Immature natural killer cell (primary cell): Measurements from ENCODE around the gene PRKCG. TPM values are rescaled to one million over a fixed set of nuclear protein-coding genes. Genes with fewer than 3 reads are reported as not detected.

Source experiments
- DNase-seq, 3 donors: peaks; one replicate each; pipeline ENCODE4 v3.0.0; 2022; ENCODE audit warnings: mixed read lengths in 1 of 3
- H3K27ac Mint-ChIP-seq, 6 donors: one replicate each; pipeline ENCODE4 v1.8.0; 2020; ENCODE audit warnings: mixed read lengths in 6 of 6, mild to moderate bottlenecking in 5 of 6, inconsistent platforms in 4 of 6, moderate library complexity in 3 of 6
- H3K27me3 Mint-ChIP-seq, 3 donors: one replicate each; pipeline ENCODE4 v1.8.0; 2020 to 2021; ENCODE audit warnings: low read depth in 3 of 3, mild to moderate bottlenecking in 3 of 3, mixed read lengths in 3 of 3, moderate library complexity in 3 of 3, inconsistent platforms in 1 of 3
- H3K36me3 Mint-ChIP-seq, 3 donors: one replicate each; pipeline ENCODE4 v1.8.0; 2020; ENCODE audit warnings: mixed read lengths in 3 of 3, inconsistent platforms in 2 of 3, mild to moderate bottlenecking in 2 of 3
- H3K4me1 Mint-ChIP-seq, 2 donors: one replicate each; pipeline ENCODE4 v1.8.0; 2020; ENCODE audit warnings: inconsistent platforms in 2 of 2, mild to moderate bottlenecking in 2 of 2, mixed read lengths in 2 of 2, moderate library complexity in 1 of 2
- H3K4me3 Mint-ChIP-seq, 5 donors: one replicate each; pipeline ENCODE4 v1.8.0; 2020; ENCODE audit warnings: mild to moderate bottlenecking in 5 of 5, mixed read lengths in 5 of 5, inconsistent platforms in 3 of 5, moderate library complexity in 3 of 5
- H3K9me3 Mint-ChIP-seq, 6 donors: one replicate each; pipeline ENCODE4 v1.8.0; 2020; ENCODE audit warnings: mild to moderate bottlenecking in 6 of 6, mixed read lengths in 6 of 6, inconsistent platforms in 4 of 6, moderate library complexity in 3 of 6
- polyA plus RNA-seq, 3 donors: library from polyadenylated mRNA; unstranded; fragments of 300-500 nt; fragmentation: Illumina TruSeq; gene quantifications; one replicate each; pipeline ENCODE4 v1.2.3, GENCODE V29; 2021

The PRKCG gene
- polyA plus RNA-seq, 3 donors from 2014 or later = not detected

DNA sequence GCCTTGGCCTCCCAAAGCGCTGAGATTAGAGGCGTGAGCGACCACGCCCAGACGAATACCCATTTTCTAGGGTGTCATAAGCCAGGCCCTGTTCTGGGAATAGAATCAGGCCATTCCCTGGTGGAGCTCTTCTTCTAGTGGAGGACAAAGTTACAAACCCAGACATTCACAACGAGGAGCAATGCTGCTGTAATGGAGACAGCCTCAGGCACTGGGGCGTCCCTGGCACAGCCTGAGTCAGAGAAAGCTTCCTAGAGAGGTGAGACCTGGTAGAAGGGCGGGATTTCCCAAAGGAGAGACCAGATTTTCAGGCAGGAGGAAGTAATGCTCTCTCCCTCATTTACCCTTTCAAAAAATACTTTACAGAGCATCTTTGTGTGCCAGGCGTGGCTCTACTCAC is 12.7 kb downstream of the PRKCG start:
- no peaks in the 10 kb centered on the region for H3K36me3 Mint-ChIP-seq
- peaks cover 0 to 2% (median 0%) of the 10 kb centered on the region in 6 donors for H3K9me3 Mint-ChIP-seq
- H3K4me1 Mint-ChIP-seq = peaks cover 0 to 8% of the 10 kb centered on the region in 2 donors
- H3K27me3 Mint-ChIP-seq = peaks cover 14 to 19% (median 16%) of the 10 kb centered on the region in 3 donors
- H3K4me3 Mint-ChIP-seq = no peak overlapping the region
- no peak overlapping the region for H3K27ac Mint-ChIP-seq
- no peak for DNase-seq

DNA sequence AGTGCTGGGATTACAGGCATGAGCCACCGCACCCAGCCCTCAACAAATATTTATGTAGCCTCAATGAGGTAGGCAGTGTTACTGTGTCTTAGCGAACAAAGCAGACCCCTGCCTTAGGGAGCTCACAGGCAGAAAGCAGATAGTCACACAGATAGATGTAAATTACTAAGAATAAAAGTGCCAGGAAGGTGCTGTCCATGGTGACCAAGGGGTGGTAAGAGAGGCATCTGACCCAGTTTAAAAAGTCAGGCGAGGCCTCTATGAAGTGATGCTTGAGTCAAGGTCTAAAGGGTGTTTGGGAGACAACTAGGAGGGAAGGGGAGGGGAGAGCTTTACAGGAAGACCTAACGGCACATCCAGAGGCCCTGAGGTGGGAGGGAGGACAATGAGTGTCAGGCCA is 14.7 kb downstream of the PRKCG start:
- Mint-ChIP-seq H3K36me3 (no peaks in the 10 kb centered on the region), H3K27ac (no peak overlapping the region), H3K27me3 (peaks cover 12 to 17% (median 16%) of the 10 kb centered on the region in 3 donors), H3K4me1 (peaks cover 0 to 4% of the 10 kb centered on the region in 2 donors), H3K4me3 (no peak overlapping the region), H3K9me3 (peaks cover 0 to 2% (median 0%) of the 10 kb centered on the region in 6 donors)
- no peak for DNase-seq

DNA sequence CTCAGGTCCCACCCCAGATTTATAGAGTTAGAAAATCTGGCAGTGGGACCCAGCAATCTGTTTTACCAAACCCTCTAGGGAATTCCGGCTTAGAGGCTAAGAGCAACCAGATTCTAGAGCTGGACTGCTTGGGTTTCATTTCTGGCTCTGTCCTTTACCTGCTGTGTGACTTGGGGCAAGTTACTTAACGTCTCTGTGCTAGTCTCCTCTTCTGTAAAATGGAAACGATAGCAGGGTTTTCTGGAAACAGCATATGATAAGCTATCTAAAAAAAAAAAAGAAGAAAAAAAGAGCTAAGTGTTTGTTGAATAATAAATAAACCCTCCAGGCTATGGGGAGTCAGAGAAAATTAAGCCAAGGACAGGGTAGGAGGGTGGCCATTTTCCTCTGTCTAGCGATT is 15.5 kb downstream of the PRKCG start:
- H3K27me3 Mint-ChIP-seq = peaks cover 11 to 18% (median 12%) of the 10 kb centered on the region in 3 donors
- DNase-seq = no peak
- H3K9me3 Mint-ChIP-seq = peaks cover 0 to 2% (median 0%) of the 10 kb centered on the region in 6 donors
- no peak overlapping the region for H3K27ac Mint-ChIP-seq
- H3K36me3 Mint-ChIP-seq = no peaks in the 10 kb centered on the region
- no peak overlapping the region for H3K4me3 Mint-ChIP-seq
- H3K4me1 Mint-ChIP-seq = peaks cover 0 to 4% of the 10 kb centered on the region in 2 donors

DNA sequence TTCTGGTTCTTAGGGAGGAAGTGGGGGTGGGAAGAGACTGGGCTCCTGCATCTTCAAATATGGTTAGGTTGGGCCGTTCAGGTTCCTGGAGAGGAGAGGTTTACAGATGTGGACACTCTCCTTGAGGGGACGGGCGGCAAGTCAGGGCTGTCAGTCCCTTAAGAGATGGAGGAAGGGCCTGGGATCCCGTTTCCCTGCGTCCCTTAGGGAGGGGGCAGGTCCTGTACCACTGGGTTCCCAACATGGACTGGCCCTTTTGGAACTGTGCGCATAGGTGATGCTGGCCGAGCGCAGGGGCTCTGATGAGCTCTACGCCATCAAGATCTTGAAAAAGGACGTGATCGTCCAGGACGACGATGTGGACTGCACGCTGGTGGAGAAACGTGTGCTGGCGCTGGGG is 16.2 kb downstream of the PRKCG start:
- peaks cover 0 to 2% (median 0%) of the 10 kb centered on the region in 6 donors for H3K9me3 Mint-ChIP-seq
- H3K36me3 Mint-ChIP-seq = no peaks in the 10 kb centered on the region
- no peak overlapping the region for H3K27ac Mint-ChIP-seq
- H3K4me3 Mint-ChIP-seq = no peak overlapping the region
- DNase-seq = no peak
- peaks cover 0 to 4% of the 10 kb centered on the region in 2 donors for H3K4me1 Mint-ChIP-seq
- peaks cover 10 to 17% (median 17%) of the 10 kb centered on the region in 3 donors for H3K27me3 Mint-ChIP-seq

DNA sequence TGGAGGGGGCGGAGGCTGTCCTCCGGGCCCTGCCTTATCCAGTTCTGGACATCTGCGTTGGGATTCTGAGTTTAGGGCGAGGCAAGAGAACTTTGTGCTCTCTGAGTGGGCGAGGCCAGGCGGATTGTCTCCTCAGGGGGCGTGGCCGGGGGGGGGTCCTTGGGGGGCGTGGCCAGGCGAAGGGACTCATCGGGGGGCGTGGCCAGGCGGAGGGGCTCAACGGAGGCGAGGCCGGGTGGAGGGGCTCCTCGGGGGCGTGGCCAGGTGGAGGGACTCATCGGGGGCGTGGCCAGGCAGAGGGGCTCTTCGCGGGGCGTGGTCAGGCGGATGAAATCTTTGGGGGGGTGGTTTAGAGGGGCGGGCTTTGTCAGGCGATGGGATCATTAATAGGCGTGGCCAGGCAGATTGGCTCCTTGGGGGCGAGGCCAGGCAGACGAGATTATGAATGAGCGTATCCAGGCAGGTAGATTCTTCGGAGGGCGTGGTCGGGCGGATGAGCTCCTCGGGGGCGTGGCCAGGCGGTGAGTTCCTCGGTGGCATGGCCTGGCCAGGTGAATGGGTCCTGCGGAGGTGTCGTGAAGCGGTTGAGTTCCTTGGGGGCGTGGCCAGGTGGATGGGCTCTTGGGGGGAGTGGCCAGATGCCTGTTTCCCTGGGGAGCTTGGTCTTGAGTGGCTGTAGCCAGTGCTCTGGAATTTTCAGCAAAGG is 16.8 kb downstream of the PRKCG start:
- no peak overlapping the region for H3K27ac Mint-ChIP-seq
- no peaks in the 10 kb centered on the region for H3K36me3 Mint-ChIP-seq
- H3K27me3 Mint-ChIP-seq = peaks cover 6 to 17% (median 14%) of the 10 kb centered on the region in 3 donors
- peaks cover 0 to 2% (median 0%) of the 10 kb centered on the region in 6 donors for H3K9me3 Mint-ChIP-seq
- DNase-seq = no peak
- H3K4me1 Mint-ChIP-seq = peaks cover 0 to 4% of the 10 kb centered on the region in 2 donors
- no peak overlapping the region for H3K4me3 Mint-ChIP-seq

DNA sequence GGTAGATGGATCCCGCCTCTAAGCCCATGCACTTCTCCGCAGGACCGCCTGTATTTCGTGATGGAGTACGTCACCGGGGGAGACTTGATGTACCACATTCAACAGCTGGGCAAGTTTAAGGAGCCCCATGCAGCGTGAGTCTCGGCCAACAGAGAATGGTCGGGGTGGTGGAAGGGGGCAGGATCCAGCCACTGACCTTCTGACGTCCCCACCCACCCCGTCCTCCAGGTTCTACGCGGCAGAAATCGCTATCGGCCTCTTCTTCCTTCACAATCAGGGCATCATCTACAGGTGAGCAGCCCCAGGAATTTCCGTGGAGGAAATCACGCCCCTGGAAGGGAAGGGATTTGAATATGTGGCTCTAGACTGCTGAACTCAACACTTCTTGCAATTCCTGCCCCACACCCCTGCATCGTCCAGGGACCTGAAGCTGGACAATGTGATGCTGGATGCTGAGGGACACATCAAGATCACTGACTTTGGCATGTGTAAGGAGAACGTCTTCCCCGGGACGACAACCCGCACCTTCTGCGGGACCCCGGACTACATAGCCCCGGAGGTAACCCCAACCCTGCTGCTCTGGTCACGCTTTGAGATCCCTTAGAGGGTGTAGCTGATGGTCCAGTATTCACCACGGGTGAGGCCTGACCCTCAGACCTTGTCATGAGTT is 18.3 kb downstream of the PRKCG start:
- peaks cover 9% of the 10 kb centered on the region in 2 donors for H3K4me1 Mint-ChIP-seq
- peaks cover 8 to 17% (median 10%) of the 10 kb centered on the region in 3 donors for H3K27me3 Mint-ChIP-seq
- no peak overlapping the region for H3K4me3 Mint-ChIP-seq
- H3K36me3 Mint-ChIP-seq = no peaks in the 10 kb centered on the region
- no peak overlapping the region for H3K27ac Mint-ChIP-seq
- DNase-seq = no peak
- peaks cover 0 to 2% (median 0%) of the 10 kb centered on the region in 6 donors for H3K9me3 Mint-ChIP-seq

DNA sequence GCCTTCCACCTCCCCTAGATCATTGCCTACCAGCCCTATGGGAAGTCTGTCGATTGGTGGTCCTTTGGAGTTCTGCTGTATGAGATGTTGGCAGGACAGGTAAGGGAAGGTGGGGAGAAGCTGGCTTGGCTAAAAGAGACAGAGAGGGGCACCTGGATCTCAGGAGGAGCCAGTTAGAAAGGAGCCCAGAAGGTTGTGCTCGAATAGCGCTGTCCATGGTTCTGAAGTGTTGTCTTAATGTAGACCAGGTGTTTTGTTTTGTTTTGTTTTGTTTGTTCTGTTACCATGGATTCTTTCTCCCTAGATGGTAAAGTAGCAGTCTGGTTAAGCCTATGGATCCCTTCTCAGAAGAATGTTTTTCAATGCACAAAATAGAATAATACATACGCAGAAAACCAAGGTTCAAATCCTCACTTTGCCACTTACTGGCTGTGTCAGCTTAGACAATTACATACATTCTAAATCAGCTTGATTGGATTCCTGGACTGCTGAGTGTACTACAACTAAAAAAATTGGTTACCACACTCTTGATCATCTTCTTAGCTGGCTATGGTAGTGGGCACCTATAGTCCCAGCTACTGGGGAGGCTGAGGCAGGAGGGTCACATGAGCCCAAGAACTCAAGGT is 21.2 kb downstream of the PRKCG start:
- Mint-ChIP-seq H3K27me3 (peaks cover 16 to 24% (median 19%) of the 10 kb centered on the region in 3 donors), H3K4me3 (no peak overlapping the region), H3K36me3 (no peaks in the 10 kb centered on the region), H3K9me3 (peaks cover 0 to 2% (median 0%) of the 10 kb centered on the region in 6 donors), H3K27ac (no peak overlapping the region), H3K4me1 (peaks cover 20 to 24% of the 10 kb centered on the region in 2 donors)
- DNase-seq = peak; percentile 22 to 43 (median 28)

DNA sequence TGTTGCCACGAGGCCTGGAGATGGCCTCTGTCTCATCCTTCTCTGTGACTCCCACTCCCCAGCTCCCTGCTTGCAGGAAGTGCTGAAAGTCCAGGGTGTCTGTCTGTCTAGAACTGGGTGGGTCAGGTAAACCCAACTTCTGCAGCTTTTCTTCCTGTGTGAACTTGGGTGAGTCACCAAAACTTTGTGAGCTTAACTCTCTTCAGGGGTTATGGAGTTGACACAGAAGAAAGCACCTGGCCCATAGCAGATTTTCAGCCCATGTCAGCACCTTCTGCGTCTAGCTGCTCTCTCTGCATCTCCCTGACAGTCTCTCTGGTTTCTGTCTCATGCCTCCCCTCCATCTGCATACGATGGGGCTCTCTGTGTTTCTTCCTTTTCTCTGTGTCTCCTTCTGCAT is 22.9 kb downstream of the PRKCG start:
- Mint-ChIP-seq H3K27ac (no peak overlapping the region), H3K27me3 (peaks cover 12 to 30% (median 18%) of the 10 kb centered on the region in 3 donors), H3K36me3 (peaks cover 0 to 4% (median 0%) of the 10 kb centered on the region in 3 donors), H3K9me3 (peaks cover 0 to 3% (median 0%) of the 10 kb centered on the region in 6 donors), H3K4me3 (no peak overlapping the region), H3K4me1 (peaks cover 23 to 29% of the 10 kb centered on the region in 2 donors)
- DNase-seq = no peak

DNA sequence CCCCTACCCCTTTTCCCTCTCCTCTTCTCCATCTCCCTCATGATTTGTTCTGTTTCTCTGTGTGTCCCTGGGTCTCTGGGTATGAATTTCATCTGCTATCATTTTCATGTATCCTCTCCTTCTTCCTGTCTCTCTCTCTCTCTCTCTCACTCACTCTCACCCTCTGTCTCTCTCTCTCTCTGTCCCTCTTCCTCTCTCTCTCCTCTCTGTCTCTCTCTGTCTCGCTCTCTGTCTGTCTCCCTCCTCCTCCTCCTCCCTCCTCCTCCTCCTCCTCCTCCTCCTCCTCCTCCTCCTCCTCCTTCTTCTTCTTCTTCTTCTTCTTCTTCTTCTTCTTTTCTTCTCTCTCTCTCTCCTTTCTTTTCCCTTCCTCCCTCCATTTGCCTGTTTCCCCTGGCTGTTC is 23.8 kb downstream of the PRKCG start:
- Mint-ChIP-seq H3K27me3 (peaks cover 17 to 36% (median 23%) of the 10 kb centered on the region in 3 donors), H3K27ac (peak overlapping the region in 1 of 6 donors; percentile 50), H3K9me3 (peaks cover 0 to 3% (median 0%) of the 10 kb centered on the region in 6 donors), H3K4me3 (no peak overlapping the region), H3K36me3 (peaks cover 4 to 6% (median 5%) of the 10 kb centered on the region in 3 donors), H3K4me1 (peaks cover 24 to 29% of the 10 kb centered on the region in 2 donors)
- DNase-seq = no peak

DNA sequence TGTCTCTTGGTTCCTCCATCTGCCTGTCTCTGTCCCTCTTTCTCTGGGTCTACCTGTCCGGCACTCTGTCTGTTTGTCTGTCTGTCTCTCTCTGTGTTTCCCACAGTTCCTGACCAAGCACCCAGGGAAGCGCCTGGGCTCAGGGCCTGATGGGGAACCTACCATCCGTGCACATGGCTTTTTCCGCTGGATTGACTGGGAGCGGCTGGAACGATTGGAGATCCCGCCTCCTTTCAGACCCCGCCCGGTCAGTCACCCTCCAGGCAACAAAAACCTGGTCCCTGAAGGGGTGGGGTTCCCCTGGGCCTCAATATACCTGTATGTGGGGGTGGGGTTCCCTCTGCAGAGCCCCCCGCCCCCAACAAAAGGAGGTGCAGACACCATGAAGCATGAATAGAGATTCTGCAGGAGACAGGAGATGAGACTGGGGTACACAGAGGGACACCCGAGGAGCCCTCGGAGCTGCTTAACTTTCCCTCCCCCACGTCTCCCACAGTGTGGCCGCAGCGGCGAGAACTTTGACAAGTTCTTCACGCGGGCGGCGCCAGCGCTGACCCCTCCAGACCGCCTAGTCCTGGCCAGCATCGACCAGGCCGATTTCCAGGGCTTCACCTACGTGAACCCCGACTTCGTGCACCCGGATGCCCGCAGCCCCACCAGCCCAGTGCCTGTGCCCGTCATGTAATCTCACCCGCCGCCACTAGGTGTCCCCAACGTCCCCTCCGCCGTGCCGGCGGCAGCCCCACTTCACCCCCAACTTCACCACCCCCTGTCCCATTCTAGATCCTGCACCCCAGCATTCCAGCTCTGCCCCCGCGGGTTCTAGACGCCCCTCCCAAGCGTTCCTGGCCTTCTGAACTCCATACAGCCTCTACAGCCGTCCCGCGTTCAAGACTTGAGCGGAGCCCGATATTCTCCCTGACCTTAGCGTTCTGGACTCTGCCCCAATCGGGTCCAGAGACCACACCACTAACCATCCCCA is 24.5 kb downstream of the PRKCG start:
- Mint-ChIP-seq H3K36me3 (peaks cover 4 to 6% (median 5%) of the 10 kb centered on the region in 3 donors), H3K4me1 (peaks cover 24 to 29% of the 10 kb centered on the region in 2 donors), H3K4me3 (peak overlapping the region in 1 of 5 donors; percentile 23), H3K9me3 (peaks cover 0 to 5% (median 0%) of the 10 kb centered on the region in 6 donors), H3K27ac (peak overlapping the region in 1 of 6 donors; percentile 28), H3K27me3 (peaks cover 18 to 43% (median 25%) of the 10 kb centered on the region in 3 donors)
- peak; percentile 45 to 55 (median 49) for DNase-seq

DNA sequence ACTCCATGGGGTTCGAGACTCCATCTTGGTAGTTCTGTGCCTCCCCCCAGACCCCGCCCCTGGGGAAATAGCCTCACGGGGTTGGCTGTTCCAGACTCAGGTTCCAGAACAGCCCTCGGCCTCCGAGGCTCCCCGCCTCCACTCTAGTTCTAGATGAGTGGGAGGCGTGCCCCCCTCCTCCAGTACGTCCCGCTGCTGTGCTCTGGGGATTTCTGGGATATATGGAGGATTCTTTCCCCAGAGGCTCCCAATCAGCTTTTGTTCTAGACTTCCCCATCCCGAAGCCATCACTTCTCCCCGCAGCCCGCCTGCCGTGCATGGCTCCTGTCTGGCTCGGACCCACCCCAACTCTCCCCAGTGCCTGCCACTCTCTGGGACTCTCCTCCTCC is 25.2 kb downstream of the PRKCG start:
- H3K27me3 Mint-ChIP-seq = peaks cover 18 to 48% (median 25%) of the 10 kb centered on the region in 3 donors
- H3K36me3 Mint-ChIP-seq = peaks cover 4 to 6% (median 5%) of the 10 kb centered on the region in 3 donors
- H3K9me3 Mint-ChIP-seq = peaks cover 0 to 5% (median 0%) of the 10 kb centered on the region in 6 donors
- DNase-seq = no peak
- peaks cover 24 to 29% of the 10 kb centered on the region in 2 donors for H3K4me1 Mint-ChIP-seq
- H3K4me3 Mint-ChIP-seq = no peak overlapping the region
- H3K27ac Mint-ChIP-seq = peak overlapping the region in 1 of 6 donors; percentile 28

DNA sequence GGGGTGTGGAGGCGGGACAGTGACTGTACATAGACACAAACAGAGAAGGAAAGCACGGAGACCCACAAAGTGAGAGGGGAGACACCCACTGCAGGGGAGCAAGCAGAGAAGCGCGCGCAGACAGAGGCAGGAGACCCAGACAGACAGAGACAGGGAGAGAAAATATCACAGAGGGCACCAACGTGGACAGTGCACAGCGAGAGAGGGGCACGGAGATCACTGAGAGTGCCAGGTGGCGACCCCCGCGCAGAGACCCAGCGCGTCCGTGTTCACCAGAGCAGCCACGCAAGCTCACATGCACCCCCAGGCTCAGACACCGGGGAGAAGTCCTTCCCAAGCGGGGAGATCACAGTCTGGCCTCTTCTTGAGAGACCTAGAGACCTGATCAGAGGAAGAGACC is 25.7 kb downstream of the PRKCG start:
- peaks cover 24 to 29% of the 10 kb centered on the region in 2 donors for H3K4me1 Mint-ChIP-seq
- peak overlapping the region in 1 of 5 donors; percentile 38 for H3K4me3 Mint-ChIP-seq
- no peak for DNase-seq
- H3K36me3 Mint-ChIP-seq = peaks cover 4 to 6% (median 5%) of the 10 kb centered on the region in 3 donors
- no peak overlapping the region for H3K27ac Mint-ChIP-seq
- H3K27me3 Mint-ChIP-seq = peaks cover 18 to 47% (median 25%) of the 10 kb centered on the region in 3 donors
- peaks cover 0 to 5% (median 0%) of the 10 kb centered on the region in 6 donors for H3K9me3 Mint-ChIP-seq
